Measurements from ENCODE around the gene UBE2R2.

The UBE2R2 gene

GRCh38 chr9:33877727-33878489, 60.9 kb downstream of the UBE2R2 start:
- H3K4me3 ChIP-seq (ENCODE audit: low read length), result no peak overlapping the region
- TF ChIP-seq, protein P1, sequence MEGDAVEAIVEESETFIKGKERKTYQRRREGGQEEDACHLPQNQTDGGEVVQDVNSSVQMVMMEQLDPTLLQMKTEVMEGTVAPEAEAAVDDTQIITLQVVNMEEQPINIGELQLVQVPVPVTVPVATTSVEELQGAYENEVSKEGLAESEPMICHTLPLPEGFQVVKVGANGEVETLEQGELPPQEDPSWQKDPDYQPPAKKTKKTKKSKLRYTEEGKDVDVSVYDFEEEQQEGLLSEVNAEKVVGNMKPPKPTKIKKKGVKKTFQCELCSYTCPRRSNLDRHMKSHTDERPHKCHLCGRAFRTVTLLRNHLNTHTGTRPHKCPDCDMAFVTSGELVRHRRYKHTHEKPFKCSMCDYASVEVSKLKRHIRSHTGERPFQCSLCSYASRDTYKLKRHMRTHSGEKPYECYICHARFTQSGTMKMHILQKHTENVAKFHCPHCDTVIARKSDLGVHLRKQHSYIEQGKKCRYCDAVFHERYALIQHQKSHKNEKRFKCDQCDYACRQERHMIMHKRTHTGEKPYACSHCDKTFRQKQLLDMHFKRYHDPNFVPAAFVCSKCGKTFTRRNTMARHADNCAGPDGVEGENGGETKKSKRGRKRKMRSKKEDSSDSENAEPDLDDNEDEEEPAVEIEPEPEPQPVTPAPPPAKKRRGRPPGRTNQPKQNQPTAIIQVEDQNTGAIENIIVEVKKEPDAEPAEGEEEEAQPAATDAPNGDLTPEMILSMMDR (conservative IDR thresholded peaks at IDR 0.05; ENCODE audit: low read length), result no peak

DNA sequence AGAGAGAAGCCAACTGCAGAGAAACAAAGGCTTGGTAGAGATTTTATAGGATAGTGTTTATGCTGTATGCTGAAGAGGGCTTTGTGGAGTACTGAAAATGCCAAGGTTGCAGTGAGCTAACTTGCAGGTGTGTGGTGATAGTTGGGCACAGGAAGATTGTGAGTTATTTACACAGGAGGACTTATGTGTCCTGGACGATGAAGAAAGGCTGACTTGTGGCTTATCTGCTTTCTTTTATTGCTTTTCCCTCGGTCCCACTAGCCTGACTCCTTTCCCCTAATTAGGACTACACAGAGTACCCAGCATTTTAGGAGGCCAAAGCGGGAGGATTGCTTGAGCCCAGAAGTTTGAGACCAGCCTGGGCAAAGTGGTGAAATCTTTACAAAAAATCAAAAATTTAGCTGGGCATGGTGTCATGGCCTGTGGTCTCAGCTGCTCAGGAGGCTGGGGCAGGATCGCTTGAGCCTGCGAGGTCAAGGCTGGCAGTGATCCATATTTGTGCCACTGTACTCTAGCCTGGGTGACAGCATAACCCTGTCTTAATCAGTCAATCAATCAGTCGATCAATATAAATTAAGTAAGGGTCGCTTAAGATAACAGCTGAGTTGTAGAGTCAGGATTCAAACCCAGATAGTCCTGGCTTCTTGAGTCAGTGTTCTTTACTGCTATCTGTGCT, 61.9 kb downstream of the UBE2R2 start:
- TF ChIP-seq, protein P1 (conservative IDR thresholded peaks at IDR 0.05; ENCODE audit: low read length), result no peak
- no peak for DNase-seq (ENCODE audit: low read depth)
- H3K4me3 ChIP-seq (ENCODE audit: low read length), result no peak overlapping the region

More at GRCh38 chr9:33877727-33878489, 60.9 kb downstream of the UBE2R2 start:
- DNase-seq (ENCODE audit: low read depth), result no peak

DNA sequence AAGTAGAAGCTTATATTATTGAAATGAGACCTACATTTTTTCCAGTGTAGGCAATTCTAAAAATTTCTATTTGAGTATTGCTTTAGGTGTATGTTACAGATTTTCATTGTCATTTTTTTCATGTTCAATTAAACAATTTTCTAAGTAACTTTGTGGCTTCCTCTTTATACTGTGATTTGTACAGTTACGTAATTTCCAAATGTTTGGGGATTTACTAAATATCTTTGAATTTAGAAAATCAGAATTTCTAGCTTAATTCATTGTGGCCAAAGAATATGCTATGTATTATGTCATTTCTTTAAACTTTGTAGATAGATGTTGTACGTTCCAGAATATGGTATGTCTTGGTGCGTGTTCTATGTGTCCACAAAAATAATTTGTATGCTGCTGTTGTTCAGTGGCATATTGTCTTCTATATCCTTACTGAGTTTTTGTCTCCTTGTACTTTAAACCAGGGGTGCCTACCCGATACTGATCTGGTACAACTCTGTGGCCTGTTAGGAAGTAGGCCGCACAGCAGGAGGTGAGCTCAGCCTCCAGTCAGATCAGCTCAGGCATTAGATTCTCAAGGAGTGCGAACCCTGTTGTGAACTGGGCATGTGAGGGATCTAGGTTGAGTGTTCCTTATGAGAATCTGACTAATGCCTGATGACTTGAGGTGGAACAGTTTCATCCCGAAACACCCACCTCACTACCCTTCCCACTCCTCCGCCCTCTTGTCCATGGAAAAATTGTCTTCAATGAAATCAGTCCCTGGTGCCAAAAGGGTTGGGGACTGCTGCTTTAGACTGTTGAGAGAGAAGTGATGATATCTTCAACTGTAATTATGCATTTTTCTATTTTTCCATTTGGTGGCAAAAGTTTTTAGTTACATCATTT, 63.5 kb downstream of the UBE2R2 start:
- no peak for DNase-seq (ENCODE audit: low read depth)
- H3K4me3 ChIP-seq (ENCODE audit: low read length), result no peak overlapping the region
- TF ChIP-seq, protein P1 (conservative IDR thresholded peaks at IDR 0.05; ENCODE audit: low read length), result no peak

DNA sequence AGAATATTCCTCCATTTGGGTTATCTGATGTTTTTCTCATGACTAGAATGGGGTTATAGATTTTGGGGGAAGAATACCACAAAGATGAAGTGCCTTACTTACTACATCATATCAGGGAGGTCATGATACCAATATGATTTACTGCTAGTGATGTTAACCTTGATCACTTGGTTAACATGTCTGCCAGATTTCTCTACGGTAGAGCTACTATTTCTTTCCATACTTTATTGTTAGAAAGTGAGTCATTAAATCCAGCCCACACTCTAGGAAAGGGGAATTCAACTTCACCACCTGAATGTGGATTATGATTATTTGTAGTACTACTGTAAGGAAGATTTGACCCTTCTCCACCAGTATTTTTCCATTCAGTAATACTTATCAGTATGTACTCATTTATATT, 64.7 kb downstream of the UBE2R2 start:
- no peak overlapping the region for H3K4me3 ChIP-seq (ENCODE audit: low read length)
- TF ChIP-seq, protein P1 (conservative IDR thresholded peaks at IDR 0.05; ENCODE audit: low read length), result no peak
- no peak for DNase-seq (ENCODE audit: low read depth)

- DNase-seq (ENCODE audit: low read depth), result peak; percentile 9
- TF ChIP-seq, protein P1 (conservative IDR thresholded peaks at IDR 0.05; ENCODE audit: low read length), result no peak
- no peak overlapping the region for H3K4me3 ChIP-seq (ENCODE audit: low read length)
These were observed 68.1 kb downstream of the UBE2R2 start for GRCh38 chr9:33884856-33885701.

DNA sequence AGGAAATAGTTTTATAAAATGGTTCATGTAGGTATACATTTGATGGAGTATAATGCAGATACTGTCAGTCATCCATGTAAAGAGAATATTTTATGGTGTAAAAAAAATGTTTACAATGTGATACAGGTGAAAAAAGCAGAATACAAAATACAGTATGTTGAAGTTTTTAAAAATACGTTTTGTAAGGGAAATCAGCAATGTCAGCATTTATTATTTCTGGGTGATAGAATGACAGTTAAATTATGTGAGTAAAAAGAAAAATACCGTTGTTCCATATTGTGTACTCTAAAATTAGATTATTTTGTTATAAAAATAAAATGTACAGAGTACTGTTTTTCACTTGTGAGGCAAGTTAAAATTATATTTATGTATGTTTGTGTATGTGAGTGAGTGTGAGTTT, 69.0 kb downstream of the UBE2R2 start:
- no peak overlapping the region for H3K4me3 ChIP-seq (ENCODE audit: low read length)
- no peak for DNase-seq (ENCODE audit: low read depth)
- TF ChIP-seq, protein P1 (conservative IDR thresholded peaks at IDR 0.05; ENCODE audit: low read length), result no peak
